ENCODE results near the gene NBEA.
"Not testable (repeated sequence)": the region's sequence is repeated elsewhere in the genome, so short reads cannot be mapped to it uniquely, and the experiment has no call there.

NBEA gene

DNA sequence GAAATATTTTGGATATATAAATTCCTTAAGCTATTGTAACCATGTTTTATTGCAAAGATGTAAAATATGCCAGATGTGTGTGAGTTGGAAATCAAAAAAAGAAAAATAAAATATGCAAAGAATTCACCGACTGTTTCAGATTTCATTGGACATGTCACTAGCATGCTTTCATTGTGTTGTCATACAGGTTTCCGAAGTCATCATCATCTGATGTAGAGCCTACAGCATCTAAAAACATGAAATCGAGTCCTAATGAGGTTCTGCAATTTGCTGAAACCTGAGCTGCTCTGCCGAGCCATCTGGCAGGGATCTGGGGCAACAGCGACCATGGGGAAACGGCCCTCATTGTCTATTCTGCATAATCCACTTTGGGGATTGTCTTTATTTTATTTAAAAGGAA lies 730.5 kb downstream of the NBEA start:
- no CpG with 5 or more reads among the region's 6 CpGs for WGBS (ENCODE audit: extremely low coverage, insufficient coverage, insufficient read length)
- H2BK120ac ChIP-seq (ENCODE audit: insufficient read depth, low read length, poor library complexity) = no peak overlapping the region
- H3K27ac ChIP-seq (ENCODE audit: low read depth, low read length) = no peak overlapping the region
- H3K4me3 ChIP-seq (ENCODE audit: low read depth, low read length) = no peak overlapping the region
- DNase-seq = no peak
- no peak overlapping the region for H2AFZ ChIP-seq (ENCODE audit: insufficient read depth, low read length, poor library complexity)
- no peak overlapping the region for H4K91ac ChIP-seq (ENCODE audit: low read depth, low read length)
- peaks cover 2% of the 10 kb centered on the region for H3K9me3 ChIP-seq (ENCODE audit: insufficient read depth, low read depth, low read length)
- H3K9ac ChIP-seq (ENCODE audit: low read length) = no peak overlapping the region
- H2AK5ac ChIP-seq (ENCODE audit: low read length) = no peak overlapping the region
- no peaks in the 10 kb centered on the region for H3K79me2 ChIP-seq (ENCODE audit: control insufficient read depth, insufficient read depth, low read length, poor library complexity)
- no peaks in the 10 kb centered on the region for H3K79me1 ChIP-seq (ENCODE audit: low read length)
- H2BK5ac ChIP-seq (ENCODE audit: low read depth, low read length, poor library complexity) = no peak overlapping the region
- no peaks in the 10 kb centered on the region for H3K27me3 ChIP-seq (ENCODE audit: insufficient read depth, low read length)
- H3K23ac ChIP-seq (ENCODE audit: low read length) = no peak overlapping the region
- no peak overlapping the region for H2BK12ac ChIP-seq (ENCODE audit: low read length)
- H3K36me3 ChIP-seq (ENCODE audit: control insufficient read depth in 1 of 2, insufficient read depth in 2 of 2, low read length in 2 of 2) = no peaks in the 10 kb centered on the region
- no peaks in the 10 kb centered on the region for H3K4me1 ChIP-seq (ENCODE audit: control insufficient read depth in 1 of 2, insufficient read depth in 2 of 2, low read length in 2 of 2)
- no peak overlapping the region for H4K8ac ChIP-seq (ENCODE audit: low read depth, low read length)
- H3K4ac ChIP-seq (ENCODE audit: low read depth, low read length) = no peak overlapping the region
- H3K4me2 ChIP-seq (ENCODE audit: low read length) = no peak overlapping the region
- H3K14ac ChIP-seq (ENCODE audit: low read length) = no peak overlapping the region
- H3K18ac ChIP-seq (ENCODE audit: low read length) = no peak overlapping the region
- H4K12ac ChIP-seq (ENCODE audit: low read depth, low read length) = no peak overlapping the region

DNA sequence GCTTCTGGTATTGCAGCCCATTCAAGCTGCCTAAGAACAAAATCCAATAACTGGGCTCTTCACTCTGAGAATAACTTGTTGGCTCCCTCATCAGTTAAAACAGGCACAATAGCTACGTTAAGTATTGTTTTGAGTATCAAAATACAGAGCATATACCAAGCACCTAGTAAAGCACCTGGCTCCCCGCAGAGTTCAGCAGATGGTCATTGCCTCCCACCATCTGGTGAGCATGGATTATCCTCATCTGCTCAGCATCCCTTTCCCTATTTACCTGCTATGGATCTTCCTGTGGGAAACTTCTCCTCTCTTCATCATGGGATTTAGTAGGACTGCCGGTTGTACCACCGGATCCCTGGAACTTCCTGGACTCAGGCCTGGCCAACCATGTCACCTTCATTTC lies 733.6 kb downstream of the NBEA start:
- Histone ChIP-seq H3K18ac (ENCODE audit: low read length) (no peak overlapping the region), H3K27me3 (ENCODE audit: insufficient read depth, low read length) (no peaks in the 10 kb centered on the region), H2BK5ac (ENCODE audit: low read depth, low read length, poor library complexity) (no peak overlapping the region), H4K91ac (ENCODE audit: low read depth, low read length) (no peak overlapping the region), H2AK5ac (ENCODE audit: low read length) (no peak overlapping the region), H3K79me1 (ENCODE audit: low read length) (no peaks in the 10 kb centered on the region), H3K14ac (ENCODE audit: low read length) (no peak overlapping the region), H3K79me2 (ENCODE audit: control insufficient read depth, insufficient read depth, low read length, poor library complexity) (no peaks in the 10 kb centered on the region), H3K4me3 (ENCODE audit: low read depth, low read length) (no peak overlapping the region), H3K27ac (ENCODE audit: low read depth, low read length) (no peak overlapping the region), H4K8ac (ENCODE audit: low read depth, low read length) (no peak overlapping the region), H3K4me1 (ENCODE audit: control insufficient read depth in 1 of 2, insufficient read depth in 2 of 2, low read length in 2 of 2) (no peaks in the 10 kb centered on the region), H2AFZ (ENCODE audit: insufficient read depth, low read length, poor library complexity) (no peak overlapping the region), H3K9me3 (ENCODE audit: insufficient read depth, low read depth, low read length) (peaks cover 2% of the 10 kb centered on the region), H3K4me2 (ENCODE audit: low read length) (no peak overlapping the region), H3K4ac (ENCODE audit: low read depth, low read length) (no peak overlapping the region), H3K23ac (ENCODE audit: low read length) (no peak overlapping the region), H2BK12ac (ENCODE audit: low read length) (no peak overlapping the region), H3K9ac (ENCODE audit: low read length) (no peak overlapping the region), H2BK120ac (ENCODE audit: insufficient read depth, low read length, poor library complexity) (no peak overlapping the region), H3K36me3 (ENCODE audit: control insufficient read depth in 1 of 2, insufficient read depth in 2 of 2, low read length in 2 of 2) (no peaks in the 10 kb centered on the region), H4K12ac (ENCODE audit: low read depth, low read length) (no peak overlapping the region)
- no CpG with 5 or more reads among the region's 4 CpGs for WGBS (ENCODE audit: extremely low coverage, insufficient coverage, insufficient read length)
- DNase-seq = no peak

DNA sequence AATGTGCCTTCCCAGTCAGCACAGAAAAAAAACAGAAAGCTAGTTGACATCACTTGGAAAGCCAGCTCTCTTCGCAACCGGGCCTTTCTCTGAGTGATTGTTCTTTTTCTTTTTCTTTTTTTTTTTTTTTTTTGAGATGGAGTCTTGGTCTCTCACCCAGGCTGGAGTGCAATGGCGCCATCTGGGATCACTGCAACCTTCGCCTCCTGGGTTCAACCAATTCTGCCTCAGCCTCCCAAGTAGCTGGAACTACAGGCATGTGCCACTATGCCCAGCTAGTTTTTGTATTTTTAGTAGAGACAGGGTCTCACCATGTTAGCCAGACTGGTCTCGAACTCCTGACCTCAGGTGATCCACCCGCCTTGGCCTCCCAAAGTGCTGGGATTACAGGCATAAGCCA lies 735.8 kb downstream of the NBEA start:
- H4K12ac ChIP-seq (ENCODE audit: low read depth, low read length); H3K27ac ChIP-seq (ENCODE audit: low read depth, low read length); DNase-seq; H3K4me1 ChIP-seq (ENCODE audit: control insufficient read depth in 1 of 2, insufficient read depth in 2 of 2, low read length in 2 of 2); H2BK12ac ChIP-seq (ENCODE audit: low read length); H3K9me3 ChIP-seq (ENCODE audit: insufficient read depth, low read depth, low read length); H4K8ac ChIP-seq (ENCODE audit: low read depth, low read length); H3K4ac ChIP-seq (ENCODE audit: low read depth, low read length); H2AFZ ChIP-seq (ENCODE audit: insufficient read depth, low read length, poor library complexity); H3K9ac ChIP-seq (ENCODE audit: low read length); H3K4me2 ChIP-seq (ENCODE audit: low read length); H3K79me2 ChIP-seq (ENCODE audit: control insufficient read depth, insufficient read depth, low read length, poor library complexity); H3K18ac ChIP-seq (ENCODE audit: low read length); H2AK5ac ChIP-seq (ENCODE audit: low read length); H3K27me3 ChIP-seq (ENCODE audit: insufficient read depth, low read length); H3K14ac ChIP-seq (ENCODE audit: low read length); H3K4me3 ChIP-seq (ENCODE audit: low read depth, low read length); H3K36me3 ChIP-seq (ENCODE audit: control insufficient read depth in 1 of 2, insufficient read depth in 2 of 2, low read length in 2 of 2); H4K91ac ChIP-seq (ENCODE audit: low read depth, low read length); H3K23ac ChIP-seq (ENCODE audit: low read length); H2BK120ac ChIP-seq (ENCODE audit: insufficient read depth, low read length, poor library complexity); H2BK5ac ChIP-seq (ENCODE audit: low read depth, low read length, poor library complexity); H3K79me1 ChIP-seq (ENCODE audit: low read length): not testable (repeated sequence)
- no CpG with 5 or more reads among the region's 6 CpGs for WGBS (ENCODE audit: extremely low coverage, insufficient coverage, insufficient read length)

DNA sequence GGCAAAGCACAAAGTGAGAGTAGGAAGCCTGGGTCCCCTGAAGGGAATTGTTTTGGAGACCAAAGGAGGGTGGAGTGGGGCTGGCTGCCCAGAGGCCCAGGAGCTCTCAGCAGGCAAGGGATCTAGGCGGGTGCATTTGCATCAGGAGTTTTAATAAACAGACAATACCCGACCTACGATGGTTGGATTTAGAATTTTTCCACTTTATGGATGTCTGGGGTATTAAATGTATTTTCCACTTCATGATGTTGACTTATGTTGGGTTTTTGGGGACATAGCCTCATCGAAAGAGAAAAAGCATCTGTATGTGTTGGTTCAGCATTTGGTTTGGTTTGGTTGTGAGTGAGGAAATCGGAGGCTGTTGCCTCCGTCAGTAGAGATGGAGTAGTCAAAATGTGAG lies 739.6 kb downstream of the NBEA start:
- H3K27ac ChIP-seq (ENCODE audit: low read depth, low read length) = no peak overlapping the region
- no peak overlapping the region for H3K9ac ChIP-seq (ENCODE audit: low read length)
- H3K36me3 ChIP-seq (ENCODE audit: control insufficient read depth in 1 of 2, insufficient read depth in 2 of 2, low read length in 2 of 2) = no peaks in the 10 kb centered on the region
- no peaks in the 10 kb centered on the region for H3K79me1 ChIP-seq (ENCODE audit: low read length)
- no peak overlapping the region for H3K4me3 ChIP-seq (ENCODE audit: low read depth, low read length)
- DNase-seq = no peak
- H2BK120ac ChIP-seq (ENCODE audit: insufficient read depth, low read length, poor library complexity) = no peak overlapping the region
- H2AFZ ChIP-seq (ENCODE audit: insufficient read depth, low read length, poor library complexity) = no peak overlapping the region
- H2BK12ac ChIP-seq (ENCODE audit: low read length) = no peak overlapping the region
- no CpG with 5 or more reads among the region's 6 CpGs for WGBS (ENCODE audit: extremely low coverage, insufficient coverage, insufficient read length)
- no peak overlapping the region for H3K4me2 ChIP-seq (ENCODE audit: low read length)
- no peaks in the 10 kb centered on the region for H3K4me1 ChIP-seq (ENCODE audit: control insufficient read depth in 1 of 2, insufficient read depth in 2 of 2, low read length in 2 of 2)
- H3K4ac ChIP-seq (ENCODE audit: low read depth, low read length) = no peak overlapping the region
- H3K23ac ChIP-seq (ENCODE audit: low read length) = no peak overlapping the region
- no peak overlapping the region for H2AK5ac ChIP-seq (ENCODE audit: low read length)
- H3K79me2 ChIP-seq (ENCODE audit: control insufficient read depth, insufficient read depth, low read length, poor library complexity) = no peaks in the 10 kb centered on the region
- H3K9me3 ChIP-seq (ENCODE audit: insufficient read depth, low read depth, low read length) = peaks cover 4% of the 10 kb centered on the region
- no peak overlapping the region for H3K18ac ChIP-seq (ENCODE audit: low read length)
- H3K14ac ChIP-seq (ENCODE audit: low read length) = no peak overlapping the region
- H2BK5ac ChIP-seq (ENCODE audit: low read depth, low read length, poor library complexity) = no peak overlapping the region
- no peak overlapping the region for H4K12ac ChIP-seq (ENCODE audit: low read depth, low read length)
- H4K8ac ChIP-seq (ENCODE audit: low read depth, low read length) = no peak overlapping the region
- H3K27me3 ChIP-seq (ENCODE audit: insufficient read depth, low read length) = no peaks in the 10 kb centered on the region
- no peak overlapping the region for H4K91ac ChIP-seq (ENCODE audit: low read depth, low read length)
